Vagina (tissue), 2 donors: ENCODE data around the gene TENT5C.

Source experiments
- POLR2A ChIP-seq, 2 donors: fragments of 450-650 bp; IDR thresholded peaks; one replicate each; pipeline ENCODE4 v1.6.1; 2017; ENCODE audit warnings: antibody characterized with exemption in 2 of 2, mild to moderate bottlenecking in 2 of 2, moderate library complexity in 2 of 2
- TF ChIP-seq, protein P1 (sequence below), 3 experiments: fragments of 450-650 bp in 2 of 3; fragments of 200-600 bp in 1 of 3; sonication (generic) in 1 of 3; IDR thresholded peaks; one replicate each; pipeline ENCODE4 v1.5.1; 2017 to 2019; ENCODE audit warnings: antibody characterized with exemption in 3 of 3, mild to moderate bottlenecking in 2 of 3, moderate library complexity in 2 of 3

- TF ChIP-seq, protein P1, sequence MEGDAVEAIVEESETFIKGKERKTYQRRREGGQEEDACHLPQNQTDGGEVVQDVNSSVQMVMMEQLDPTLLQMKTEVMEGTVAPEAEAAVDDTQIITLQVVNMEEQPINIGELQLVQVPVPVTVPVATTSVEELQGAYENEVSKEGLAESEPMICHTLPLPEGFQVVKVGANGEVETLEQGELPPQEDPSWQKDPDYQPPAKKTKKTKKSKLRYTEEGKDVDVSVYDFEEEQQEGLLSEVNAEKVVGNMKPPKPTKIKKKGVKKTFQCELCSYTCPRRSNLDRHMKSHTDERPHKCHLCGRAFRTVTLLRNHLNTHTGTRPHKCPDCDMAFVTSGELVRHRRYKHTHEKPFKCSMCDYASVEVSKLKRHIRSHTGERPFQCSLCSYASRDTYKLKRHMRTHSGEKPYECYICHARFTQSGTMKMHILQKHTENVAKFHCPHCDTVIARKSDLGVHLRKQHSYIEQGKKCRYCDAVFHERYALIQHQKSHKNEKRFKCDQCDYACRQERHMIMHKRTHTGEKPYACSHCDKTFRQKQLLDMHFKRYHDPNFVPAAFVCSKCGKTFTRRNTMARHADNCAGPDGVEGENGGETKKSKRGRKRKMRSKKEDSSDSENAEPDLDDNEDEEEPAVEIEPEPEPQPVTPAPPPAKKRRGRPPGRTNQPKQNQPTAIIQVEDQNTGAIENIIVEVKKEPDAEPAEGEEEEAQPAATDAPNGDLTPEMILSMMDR (IDR thresholded peaks at IDR 0.05): no peak
- no peak for TF ChIP-seq POLR2A (IDR thresholded peaks at IDR 0.05)
These were observed 68.9 kb downstream of the TENT5C start for GRCh38 chr1:117674521-117675400.
